SK-MEL-5 (cell line): ENCODE results near the gene GTPBP10. TPM values are rescaled to one million over a fixed set of nuclear protein-coding genes. Genes with fewer than 3 reads are reported as not detected.
"Not testable (repeated sequence)": the region's sequence is repeated elsewhere in the genome, so short reads cannot be mapped to it uniquely, and the experiment has no call there.

Source experiments
- DNase-seq: peaks from one replicate; pipeline ENCODE4 v3.0.0-alpha.2; 2016; ENCODE audit warnings: low read depth, low spot score
- in situ Hi-C: cut with HindIII; loops from 2 replicates; pipeline ENCODE4 v1.10.0; 2016; ENCODE audit warnings: low sequenced_read_pairs, high pct_unique_total_duplicates, low pct_unique_long_range_greater_than_20kb
- total RNA-seq: library from RNA; depleted of rRNA; stranded (reverse); fragments of >200 nt; shearing (Covaris generic); gene quantifications from 2 replicates; pipeline ENCODE4 v1.2.3, GENCODE V29; 2014

The GTPBP10 gene
- total RNA-seq, 1 experiment from 2014 or later: 44.1 TPM

GRCh38 chr7:90345595-90346335 lies 751 bp upstream of the GTPBP10 start:
- DNase-seq: peak; percentile 59
- in situ Hi-C loops: no loop called here

GRCh38 chr7:90347759-90348158 lies 1.2 kb downstream of the GTPBP10 start:
- no peak for DNase-seq

GRCh38 chr7:90349305-90349704 lies 2.8 kb downstream of the GTPBP10 start:
- no peak for DNase-seq
- in situ Hi-C loops: no loop called here

More at GRCh38 chr7:90347759-90348158, 1.2 kb downstream of the GTPBP10 start:
- in situ Hi-C loops: no loop called here

- DNase-seq, in situ Hi-C loops: not testable (repeated sequence)
Measured at GRCh38 chr7:90350032-90350431, 3.5 kb downstream of the GTPBP10 start.

- in situ Hi-C loops: no loop called here
- DNase-seq: no peak
Measured at GRCh38 chr7:90351987-90352386, 5.5 kb downstream of the GTPBP10 start.

- in situ Hi-C loops: no loop called here
- no peak for DNase-seq
Measured at GRCh38 chr7:90383422-90383821, 36.9 kb downstream of the GTPBP10 start.

GRCh38 chr7:90383861-90384260 lies 37.3 kb downstream of the GTPBP10 start:
- in situ Hi-C loops: no loop called here
- DNase-seq: no peak

- in situ Hi-C loops: no loop called here
- no peak for DNase-seq
Measured at GRCh38 chr7:90384433-90384832, 37.9 kb downstream of the GTPBP10 start.

- in situ Hi-C loops: no loop called here
- DNase-seq: no peak
Measured at GRCh38 chr7:90387470-90388240, 41.1 kb downstream of the GTPBP10 start.

GRCh38 chr7:90390926-90391325 lies 44.4 kb downstream of the GTPBP10 start:
- DNase-seq: no peak
- in situ Hi-C loops: no loop called here

- in situ Hi-C loops: no loop called here
- no peak for DNase-seq
Measured at GRCh38 chr7:90391488-90391887, 45.0 kb downstream of the GTPBP10 start.

GRCh38 chr7:90396420-90396819 lies 49.9 kb downstream of the GTPBP10 start:
- in situ Hi-C loops: no loop called here
- no peak for DNase-seq

- in situ Hi-C loops: loop anchor here (25.0 kb wide), 1 partner anchor 90 kb away; the partner anchor contains the start of gene FAM237B
- DNase-seq: peak; percentile 58
Measured at GRCh38 chr7:90401989-90402388, 55.5 kb downstream of the GTPBP10 start.

- in situ Hi-C loops: loop anchor here (25.0 kb wide), 1 partner anchor 90 kb away; the partner anchor contains the start of gene FAM237B
- DNase-seq: no peak
Measured at GRCh38 chr7:90402785-90403173, 56.3 kb downstream of the GTPBP10 start.

GRCh38 chr7:90403174-90404113 lies 56.9 kb downstream of the GTPBP10 start, which contains the start of gene CLDN12:
CLDN12 (plus strand) TSS chr7:90403461; CDS start chr7:90412677, 9,216 bp downstream.
- in situ Hi-C loops: loop anchor here (25.0 kb wide), 1 partner anchor 91 kb away; the partner anchor contains the start of gene FAM237B

GRCh38 chr7:90404777-90405176 lies 58.3 kb downstream of the GTPBP10 start:
- peak; percentile 26 for DNase-seq
- in situ Hi-C loops: loop anchor here (25.0 kb wide), 1 partner anchor 92 kb away; the partner anchor contains the start of gene FAM237B

More at GRCh38 chr7:90403174-90404113, 56.9 kb downstream of the GTPBP10 start, which contains the start of gene CLDN12:
- peak; percentile 99 for DNase-seq

GRCh38 chr7:90407484-90407821 lies 60.9 kb downstream of the GTPBP10 start:
- in situ Hi-C loops: loop anchor here (25.0 kb wide), 1 partner anchor 95 kb away; the partner anchor contains the start of gene FAM237B
- peak; percentile 98 for DNase-seq
